EH (cell line): Measurements from ENCODE around the gene EAF2.
A peak's percentile ranks its signal among the peaks of the same experiment; 100 is the strongest.
"Not testable (repeated sequence)": the region's sequence is repeated elsewhere in the genome, so short reads cannot be mapped to it uniquely, and the experiment has no call there.

Experiments
- DNase-seq: peaks from one replicate; pipeline ENCODE4 v3.0.0-alpha.2; 2015; ENCODE audit warnings: low read depth

The EAF2 gene

DNA sequence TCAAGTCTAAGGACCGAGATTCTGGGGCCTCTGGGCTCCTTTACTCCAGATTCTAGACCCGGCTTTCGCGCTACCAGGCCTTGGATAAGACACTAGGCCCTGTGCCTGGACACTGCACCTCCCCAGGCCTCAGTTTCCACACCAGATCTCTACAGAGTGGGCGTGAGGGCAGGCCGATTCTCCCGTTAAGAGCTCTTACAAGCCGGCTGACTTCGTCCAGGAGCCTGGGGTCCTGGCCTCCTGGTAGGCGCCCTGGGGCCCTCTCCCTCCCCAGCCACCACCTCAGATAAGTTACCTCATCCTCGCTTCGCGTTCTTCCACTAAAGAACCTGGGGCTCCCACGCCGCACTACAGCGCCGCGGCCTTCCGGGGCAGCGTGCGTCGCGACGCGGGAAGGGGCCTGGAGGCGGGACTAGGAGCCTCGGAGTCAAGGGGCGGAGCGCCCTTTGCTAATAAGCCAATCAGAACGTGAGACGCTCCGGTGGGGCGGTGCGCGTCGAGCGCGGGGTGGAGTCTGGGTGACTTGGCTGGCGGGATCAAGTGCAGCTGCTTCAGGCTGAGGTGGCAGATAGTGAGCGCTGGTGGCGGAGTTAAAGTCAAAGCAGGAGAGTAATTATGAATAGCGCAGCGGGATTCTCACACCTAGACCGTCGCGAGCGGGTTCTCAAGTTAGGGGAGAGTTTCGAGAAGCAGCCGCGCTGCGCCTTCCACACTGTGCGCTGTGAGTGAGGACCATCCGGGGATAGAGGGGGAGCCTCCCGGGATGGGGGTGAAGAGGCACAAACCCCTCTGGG lies at the start of gene EAF2, which contains the start of gene IQCB1:
TSS of gene EAF2 (plus strand) at position 539 of the 794 bp plus-strand sequence. CDS start at position 616, 77 bp downstream.
TSS of gene IQCB1 (minus strand) at position 390 of the 794 bp plus-strand sequence. CDS start 6,100 bp downstream, outside the sequence.
- peak; percentile 93 for DNase-seq

DNA sequence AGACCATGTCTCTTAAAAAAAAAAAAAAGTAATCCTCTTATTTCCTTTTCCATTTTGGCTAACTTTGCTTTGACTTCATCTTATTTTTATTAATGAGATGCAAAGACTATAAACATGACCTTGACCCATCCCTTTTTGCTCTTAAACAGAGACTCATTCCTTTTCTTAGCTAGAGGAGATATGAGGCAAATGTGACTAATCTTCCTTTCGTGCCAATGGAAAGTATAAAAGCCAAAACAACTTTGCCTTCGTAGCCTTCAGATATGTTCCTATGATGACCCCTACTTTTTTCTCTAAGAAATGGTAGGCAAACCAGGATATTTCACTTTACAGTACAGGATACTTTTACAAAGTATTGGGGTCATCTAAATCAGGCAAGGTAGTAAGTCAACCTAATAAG lies 48.5 kb upstream of the EAF2 start:
- DNase-seq: peak; percentile 9

DNA sequence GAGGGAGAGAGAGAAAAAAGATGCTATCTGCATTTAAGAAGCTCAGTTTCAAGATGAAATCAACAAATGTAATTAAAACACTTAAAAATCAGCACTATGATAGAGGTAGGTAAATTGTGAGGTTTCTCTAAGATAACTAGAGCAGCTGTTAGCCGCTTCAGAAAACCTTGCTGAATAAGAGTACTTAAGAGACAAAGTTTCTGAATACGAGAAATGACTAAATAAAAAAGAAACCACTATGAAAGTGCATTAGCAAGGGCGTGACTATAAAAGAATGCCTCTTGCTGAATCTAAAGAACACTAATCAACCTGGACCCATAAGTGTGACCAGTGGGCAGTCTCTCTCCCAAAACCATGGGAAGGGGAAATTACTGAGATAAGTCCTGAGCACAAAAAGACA lies 41.9 kb upstream of the EAF2 start:
- DNase-seq: no peak

DNA sequence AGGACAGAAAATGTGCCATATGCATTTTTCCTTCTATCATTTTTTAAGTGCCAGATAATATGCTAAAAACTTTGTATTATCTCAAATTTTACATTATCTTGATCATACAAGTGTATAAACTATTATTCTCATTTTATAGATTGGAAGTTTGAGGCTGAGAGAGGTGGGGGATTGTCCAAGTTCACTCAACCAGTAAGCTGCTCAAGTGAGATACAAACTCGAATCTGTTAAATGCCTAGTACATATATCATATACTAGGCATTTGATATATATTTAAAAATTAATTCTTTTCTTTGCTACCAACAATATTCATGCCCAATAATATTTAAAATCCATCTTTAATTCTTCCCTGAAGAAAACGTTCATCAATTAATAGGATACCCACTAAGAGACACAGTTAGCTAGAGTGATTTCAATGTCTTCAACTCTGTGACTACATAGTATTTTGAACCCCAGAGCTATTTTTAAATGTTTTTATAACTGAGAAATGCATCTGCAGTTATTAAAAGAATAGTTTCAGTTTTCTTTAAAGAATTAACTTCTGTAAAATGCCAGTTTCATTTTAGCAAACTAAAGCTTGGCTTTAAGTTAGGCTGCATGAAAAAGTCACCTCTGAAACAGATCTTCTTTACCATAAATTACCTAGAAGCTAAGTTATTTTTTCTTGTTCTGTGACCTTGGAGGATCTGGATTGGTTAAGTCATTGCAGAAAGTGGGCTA lies 40.6 kb upstream of the EAF2 start:
- DNase-seq: no peak

DNA sequence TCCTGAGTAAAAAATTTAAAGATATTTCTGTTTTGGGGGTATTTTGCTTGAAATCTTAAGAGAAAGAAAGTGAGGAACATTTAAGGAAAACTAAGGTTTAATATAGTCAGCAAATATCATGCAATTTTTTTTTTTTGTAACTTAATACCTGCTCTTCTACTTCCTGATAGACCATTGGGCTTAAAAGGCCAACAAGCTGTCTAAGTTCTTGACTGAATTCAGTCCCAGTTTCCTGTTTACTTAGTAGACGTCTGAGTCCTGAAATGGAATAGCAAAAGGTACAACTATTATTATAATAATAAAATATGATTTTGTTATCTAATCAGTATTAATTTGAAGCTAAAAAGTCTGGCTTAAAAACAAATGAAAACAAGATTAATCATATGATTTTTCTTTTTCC lies 38.0 kb upstream of the EAF2 start:
- DNase-seq: no peak

DNA sequence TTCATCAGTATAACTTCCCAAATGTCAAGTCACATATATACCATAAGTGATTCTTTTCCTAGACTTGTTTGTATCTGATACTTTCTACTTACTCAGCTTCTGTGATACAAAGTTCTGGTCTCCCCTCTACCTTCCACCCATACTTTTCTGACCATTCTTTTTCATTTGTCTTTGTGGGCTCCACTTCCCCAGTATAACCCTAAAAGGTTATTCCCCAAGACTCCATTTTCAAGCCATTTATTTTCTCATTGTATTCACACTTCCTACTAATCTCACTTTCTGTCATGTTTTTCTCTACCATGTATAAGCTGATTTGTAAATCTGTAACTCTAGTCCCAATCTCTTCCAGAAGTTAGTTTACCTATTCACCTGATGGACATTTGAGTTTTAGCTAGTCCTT lies 34.1 kb upstream of the EAF2 start:
- no peak for DNase-seq

DNA sequence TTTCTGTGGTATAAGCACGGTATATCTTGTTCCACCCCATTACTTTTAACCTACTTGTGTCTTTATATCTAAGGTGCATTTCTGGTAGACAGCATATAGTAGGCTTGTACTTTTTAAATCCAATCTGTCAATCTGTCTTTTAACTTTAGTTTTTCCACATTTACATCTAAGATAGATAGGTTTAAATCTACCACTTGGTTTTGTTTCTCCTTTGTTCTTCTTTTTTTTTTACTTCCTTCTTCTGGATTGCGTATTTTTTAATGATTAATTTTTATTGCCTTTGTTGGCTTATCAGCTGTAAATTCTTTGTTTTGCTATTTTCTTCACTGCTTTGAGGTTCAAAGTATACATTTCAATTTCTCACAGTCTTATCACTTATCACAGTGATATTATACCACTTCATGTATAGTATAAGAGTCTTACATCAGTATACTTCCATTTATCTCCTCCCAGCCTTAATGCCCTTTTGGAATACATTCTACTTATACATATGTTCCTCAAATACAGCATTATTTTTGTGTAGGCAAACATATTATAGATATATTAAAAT lies 31.2 kb upstream of the EAF2 start:
- no peak for DNase-seq

DNA sequence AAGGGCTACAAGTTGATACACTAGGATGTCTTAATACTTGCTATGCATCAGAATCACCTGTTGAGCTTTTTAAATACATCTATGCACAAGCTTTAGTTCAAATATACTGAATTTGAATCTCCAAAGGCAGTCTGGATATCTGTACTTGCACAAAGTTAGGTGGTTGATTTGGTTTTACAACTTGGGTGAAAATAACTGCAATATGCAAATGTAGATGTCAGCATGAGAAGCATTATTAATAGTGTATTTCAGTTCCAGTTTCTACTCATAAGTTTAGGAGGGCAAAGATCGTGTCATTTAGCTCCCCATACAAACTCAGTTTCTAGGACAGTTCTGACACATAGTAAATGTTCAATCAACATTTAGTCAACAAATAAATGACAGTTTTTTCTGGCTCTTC lies 25.8 kb upstream of the EAF2 start:
- DNase-seq: no peak

DNA sequence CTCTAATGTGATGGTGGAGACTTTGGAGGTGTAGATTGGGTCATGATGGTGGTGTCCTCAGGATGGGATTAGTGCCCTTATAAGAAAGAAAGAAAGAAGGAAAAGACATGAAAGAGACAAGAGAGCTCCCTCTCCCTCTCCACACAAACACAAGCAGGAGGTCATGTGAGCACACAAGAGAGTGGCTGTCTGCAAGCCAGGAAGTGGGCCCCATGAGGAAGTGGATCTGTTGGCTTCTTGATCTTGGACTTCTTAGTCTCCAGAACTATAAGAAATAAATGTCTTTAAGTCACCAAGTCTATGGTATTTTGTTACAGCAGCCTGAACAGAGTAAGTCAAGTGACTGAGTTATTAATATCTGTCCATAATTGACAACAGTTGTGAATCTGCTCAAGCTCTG lies 17.3 kb upstream of the EAF2 start:
- no peak for DNase-seq

DNA sequence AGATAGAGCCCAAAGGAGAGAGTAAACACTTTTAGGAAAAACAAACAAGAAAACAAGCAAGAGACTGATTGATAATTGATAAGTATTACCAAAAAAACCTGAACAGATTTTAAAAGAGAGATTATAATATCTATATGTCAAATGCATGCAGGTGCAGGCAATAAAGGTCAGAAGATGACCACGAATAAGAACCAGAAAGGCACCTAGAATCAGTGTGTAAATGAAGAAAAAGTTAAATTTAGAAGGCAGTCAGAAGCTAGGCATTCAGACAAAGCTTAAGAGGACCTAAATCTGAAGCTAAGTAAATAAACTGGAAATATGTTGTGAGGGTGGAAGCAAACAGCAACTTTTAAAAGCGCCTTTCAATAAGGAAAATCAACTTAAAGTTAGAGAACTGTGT lies 16.4 kb upstream of the EAF2 start:
- DNase-seq: no peak

DNA sequence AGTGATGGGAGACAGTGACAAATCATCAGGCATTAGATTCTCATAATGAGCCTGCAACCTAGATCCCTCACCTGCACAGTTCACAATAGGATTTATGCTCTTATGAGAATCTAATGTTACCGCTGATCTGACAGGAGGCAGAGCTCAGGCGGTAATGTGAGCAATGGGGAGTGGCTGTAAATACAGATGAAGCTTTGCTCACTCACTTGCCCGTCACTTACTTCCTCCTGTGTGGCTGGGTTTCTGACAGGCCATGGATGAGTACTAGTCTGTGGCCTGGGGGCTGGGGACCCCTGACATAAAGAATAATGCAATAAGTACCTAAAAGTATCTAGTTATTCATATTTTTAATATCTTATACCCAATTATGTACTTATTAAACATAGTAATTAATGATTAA lies 15.8 kb upstream of the EAF2 start:
- DNase-seq: no peak

DNA sequence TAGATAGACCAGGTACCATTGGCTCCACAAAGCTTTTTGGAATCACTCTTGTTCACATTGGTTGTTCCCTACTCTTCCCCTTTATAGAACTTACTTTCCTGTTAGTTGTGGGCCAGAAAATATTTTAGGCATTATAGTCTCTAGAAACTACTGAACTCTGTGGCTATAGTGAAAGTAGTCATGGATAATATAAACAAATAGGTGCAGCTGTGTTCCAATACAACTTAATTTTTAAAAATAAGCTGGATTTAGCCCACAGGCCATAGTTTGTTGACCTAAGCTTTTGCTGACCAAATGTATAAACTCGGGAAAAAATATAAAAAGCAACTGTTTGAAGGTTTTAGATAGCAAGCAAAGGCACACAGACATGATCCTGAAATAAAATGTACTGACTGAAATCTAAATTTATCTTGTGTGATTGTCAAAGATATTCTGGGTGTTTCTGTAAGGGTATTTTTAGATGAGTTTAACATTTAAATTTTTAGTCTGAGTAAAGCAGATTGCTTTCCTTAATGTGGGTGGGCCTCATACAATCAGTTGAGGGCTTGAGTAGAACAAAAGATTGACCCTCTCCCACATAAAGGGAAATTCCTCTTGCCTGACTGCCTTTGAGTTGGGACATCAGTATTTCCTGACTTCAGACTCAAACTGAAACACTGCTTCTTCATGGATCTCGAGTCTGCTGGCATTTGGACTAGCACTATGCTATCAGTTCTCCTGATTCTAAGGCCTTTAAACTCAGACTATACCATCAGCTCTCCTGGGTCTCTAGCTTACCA lies 13.4 kb upstream of the EAF2 start:
- peak; percentile 9 for DNase-seq

DNA sequence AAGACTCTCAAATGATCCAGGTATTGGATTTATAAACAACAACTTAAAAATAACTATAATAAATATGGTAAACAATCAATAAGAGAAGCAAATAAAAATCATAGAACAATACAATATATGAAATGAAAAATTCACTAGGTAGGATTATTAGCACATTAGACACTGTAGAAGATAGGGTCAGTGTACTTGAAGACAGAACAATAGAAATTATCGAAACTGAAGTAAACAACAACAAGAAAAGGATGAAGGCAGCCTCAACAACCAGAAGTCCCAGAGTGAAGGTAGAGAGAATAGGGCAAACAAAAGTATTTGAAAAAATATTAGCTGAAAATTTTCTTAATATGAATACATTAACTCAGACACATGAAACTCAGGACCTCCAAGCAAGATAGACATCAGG lies 12.0 kb upstream of the EAF2 start:
- DNase-seq: no peak

DNA sequence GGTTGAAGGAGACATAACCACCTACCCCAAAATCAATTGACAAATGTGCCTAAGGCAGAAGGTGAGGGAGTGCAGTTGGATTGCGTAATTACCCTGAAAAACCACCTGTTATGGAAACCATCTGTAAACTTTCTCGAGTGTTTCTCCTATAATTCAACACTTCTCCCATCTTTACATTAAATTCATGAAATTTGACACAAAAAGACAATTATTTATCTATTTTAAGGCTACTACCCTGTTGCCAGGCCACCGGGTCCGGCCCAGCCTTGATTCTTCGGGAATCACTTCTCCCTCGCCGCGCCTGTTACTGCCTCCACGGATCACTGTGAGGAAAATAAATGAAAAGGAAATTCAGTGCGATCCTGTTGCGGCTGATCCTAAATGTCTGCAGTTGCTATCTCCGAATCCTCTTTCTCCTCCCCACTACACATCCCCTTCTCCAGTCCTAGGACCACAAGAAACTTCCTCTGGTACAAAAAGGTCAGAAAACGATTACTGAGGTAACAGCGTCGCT lies 795 bp upstream of the EAF2 start:
- peak; percentile 13 for DNase-seq

DNA sequence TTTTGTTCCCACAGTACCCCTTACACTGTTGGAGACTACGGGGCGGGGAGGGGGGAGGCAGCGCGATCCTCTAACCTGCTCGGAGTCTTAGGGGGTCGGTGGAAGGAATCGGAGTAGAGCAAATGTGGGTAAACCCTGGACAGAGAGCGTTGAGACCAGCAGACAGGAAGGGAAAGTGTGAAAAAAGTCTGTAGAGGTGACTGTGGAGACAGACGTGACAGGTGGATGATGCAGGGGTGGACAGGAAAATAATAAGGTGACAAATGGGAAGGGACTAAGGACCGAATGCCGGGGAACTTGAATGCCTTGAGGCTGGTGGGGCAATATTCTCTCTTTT lies 424 bp downstream of the EAF2 start:
- DNase-seq: no peak

DNA sequence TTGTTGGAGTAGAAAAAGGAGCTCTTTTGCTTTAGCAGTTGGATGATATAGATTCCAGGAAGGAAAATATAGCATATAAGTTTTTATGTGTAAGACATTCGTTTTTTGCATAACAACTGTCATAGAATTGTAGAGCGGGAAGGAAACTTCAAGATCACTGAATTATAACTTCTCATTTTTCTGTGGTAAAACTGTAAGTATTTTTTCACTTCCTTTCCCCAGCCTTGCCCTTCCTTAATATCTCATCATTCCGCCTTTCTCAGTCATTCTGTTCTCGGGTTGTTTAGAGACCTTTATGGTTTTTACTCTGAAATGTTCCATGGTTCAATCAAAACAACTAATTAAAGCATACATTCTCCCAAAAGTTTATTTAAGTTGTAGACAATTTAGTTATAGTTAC lies 1.1 kb downstream of the EAF2 start:
- no peak for DNase-seq

DNA sequence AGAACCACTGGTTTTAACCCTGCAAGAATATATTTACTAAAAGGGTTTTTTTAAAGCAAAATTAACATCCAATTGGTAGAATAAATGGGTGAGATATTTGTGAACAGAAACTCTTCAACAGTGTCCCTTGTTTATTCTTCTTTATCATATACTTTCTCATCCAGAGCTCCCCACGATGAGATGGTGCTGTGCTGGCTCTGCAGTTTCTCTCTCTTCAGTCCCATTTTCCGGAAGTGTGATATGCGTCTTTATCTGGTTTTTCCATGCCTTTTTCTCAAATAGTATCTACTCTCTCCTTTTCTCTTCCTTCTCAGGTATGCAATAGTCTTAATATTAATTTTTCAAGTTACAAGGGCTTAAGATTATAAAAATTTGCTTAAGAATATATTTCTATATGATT lies 1.5 kb downstream of the EAF2 start:
- DNase-seq: no peak

DNA sequence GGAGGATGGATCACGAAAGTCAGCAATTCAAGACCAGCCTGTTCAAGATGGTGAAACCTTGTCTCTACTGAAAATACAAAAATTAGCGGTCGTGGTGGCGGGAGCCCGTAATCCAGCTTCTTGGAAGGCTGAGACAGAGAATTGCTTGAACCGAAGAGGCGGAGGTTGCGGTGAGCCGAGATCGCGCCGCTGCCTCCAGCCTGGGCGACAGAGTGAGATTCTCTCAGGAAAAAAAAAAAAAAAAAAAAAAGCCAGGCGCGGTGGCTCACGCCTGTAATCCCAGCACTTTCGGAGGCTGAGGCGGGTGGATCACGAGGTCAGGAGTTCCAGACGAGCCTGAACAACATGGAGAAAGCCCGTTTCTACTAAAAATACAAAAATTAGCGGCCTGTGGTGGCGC lies 5.0 kb downstream of the EAF2 start:
- DNase-seq: no peak

DNA sequence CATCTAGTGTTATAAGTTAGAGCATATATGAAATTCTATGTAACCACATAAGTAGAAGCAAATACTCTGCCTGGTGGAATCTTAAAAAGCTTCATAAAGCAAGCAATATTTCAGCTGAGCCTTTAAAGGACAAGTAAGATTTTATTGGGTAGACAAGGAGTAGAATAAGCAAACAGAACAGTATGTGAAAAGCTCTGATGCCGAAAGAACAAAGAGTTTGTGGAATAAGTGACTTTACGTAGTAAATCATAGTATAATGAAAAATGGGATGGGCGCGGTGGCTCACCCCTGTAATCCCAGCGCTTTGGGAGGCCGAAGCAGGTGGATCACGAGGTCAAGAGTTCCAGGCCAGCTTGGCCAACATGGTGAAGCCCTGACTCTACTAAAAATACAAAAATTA lies 9.9 kb downstream of the EAF2 start:
- DNase-seq: no peak

DNA sequence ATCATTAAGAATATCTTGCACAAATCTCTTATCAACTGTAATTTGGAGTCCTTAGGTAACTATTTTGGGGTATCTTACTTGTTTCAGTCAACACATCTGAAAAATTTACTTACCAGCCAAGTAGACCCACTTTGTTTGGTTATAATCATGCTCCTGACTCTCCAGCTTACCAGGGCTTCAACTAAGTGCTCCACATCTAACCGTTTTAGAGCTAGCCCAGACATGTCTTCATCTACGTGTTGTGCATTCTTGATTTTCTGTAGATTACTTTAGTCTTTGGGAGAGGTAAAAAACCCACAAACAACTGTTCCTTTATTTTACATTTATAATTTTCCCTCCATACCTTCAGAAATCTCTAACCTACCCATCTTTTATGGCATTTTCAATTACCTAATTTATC lies 17.2 kb downstream of the EAF2 start:
- DNase-seq: no peak

DNA sequence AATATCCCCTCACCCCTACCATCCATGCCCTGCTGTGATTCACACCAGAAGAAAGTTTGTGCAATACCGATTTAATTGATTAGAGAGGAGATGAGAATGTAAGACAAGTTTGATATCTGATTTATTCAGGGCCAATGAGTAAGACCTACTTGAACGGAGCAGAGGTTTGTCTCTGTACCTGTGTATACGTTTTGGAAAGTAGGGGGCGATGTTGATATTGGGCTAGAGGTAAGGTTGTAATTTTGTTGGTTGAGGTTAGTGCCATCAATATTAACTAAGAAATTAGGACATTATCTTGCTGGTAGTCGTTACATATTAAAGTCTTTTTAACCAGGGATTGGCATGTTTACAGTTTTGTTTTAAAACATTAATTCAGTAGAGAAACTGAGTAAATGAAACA lies 20.5 kb downstream of the EAF2 start:
- DNase-seq: no peak

DNA sequence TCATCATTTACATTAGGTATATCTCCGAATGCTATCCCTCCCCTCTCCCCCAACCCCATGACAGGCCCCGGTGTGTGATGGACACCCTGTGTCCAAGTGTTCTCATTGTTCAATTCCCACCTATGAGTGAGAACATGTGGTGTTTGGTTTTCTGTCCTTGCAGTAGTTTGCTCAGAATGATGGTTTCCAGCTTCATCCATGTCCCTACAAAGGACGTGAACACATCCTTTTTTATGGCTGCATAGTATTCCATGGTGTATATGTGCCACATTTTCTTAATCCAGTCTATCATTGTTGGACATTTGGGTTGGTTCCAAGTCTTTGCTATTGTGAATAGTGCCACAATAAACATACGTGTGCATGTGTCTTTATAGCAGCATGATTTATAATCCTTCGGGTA lies 22.8 kb downstream of the EAF2 start:
- not testable (repeated sequence) for DNase-seq
